Mucosa of gallbladder (tissue), 1 donor: ENCODE data around the gene RERE. TPM values are rescaled to one million over a fixed set of nuclear protein-coding genes. Genes with fewer than 3 reads are reported as not detected.
"Not testable (repeated sequence)": the region's sequence is repeated elsewhere in the genome, so short reads cannot be mapped to it uniquely, and the experiment has no call there.

Experiments used
- DNase-seq: peaks from one replicate; pipeline ENCODE4 v3.0.0-alpha.2; 2020; ENCODE audit warnings: low spot score
- total RNA-seq: library from RNA; stranded (reverse); gene quantifications from one replicate; pipeline ENCODE4 v1.2.1, GENCODE V29; 2021
- donor health status: DM: no; HTN: no; CAD: no.

The RERE gene
- total RNA-seq, 1 donor from 2014 or later: 134 TPM

DNA sequence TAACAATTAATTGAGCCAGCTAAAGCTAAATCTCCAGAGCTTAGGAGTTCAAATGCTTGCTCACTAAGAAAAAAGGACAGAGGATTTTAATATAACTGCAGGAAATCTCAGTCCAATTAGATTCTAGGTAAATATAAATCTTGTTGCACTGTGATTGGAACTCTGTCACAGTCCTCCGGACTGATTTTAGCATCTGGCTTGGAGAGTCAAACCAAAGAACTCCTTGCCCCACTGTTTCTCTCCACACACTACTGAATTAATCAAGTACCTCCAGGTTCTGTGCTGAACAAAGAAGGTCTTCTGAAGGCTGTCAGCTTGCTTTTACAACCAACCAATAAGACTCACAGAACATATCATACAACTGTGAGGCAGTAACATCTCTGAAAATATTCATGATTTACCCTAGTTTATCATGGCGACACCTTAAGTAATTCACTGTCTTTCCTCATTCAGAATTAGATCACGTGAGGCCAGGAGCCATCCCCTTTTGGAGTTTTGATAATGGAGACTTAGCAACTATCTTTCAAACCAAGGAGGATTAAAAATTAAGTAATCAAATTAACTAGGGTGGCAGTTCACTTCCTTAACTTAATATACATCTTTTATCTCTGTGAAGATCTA, 176.0 kb downstream of the RERE start:
- no peak for DNase-seq

- DNase-seq: no peak
Measured at GRCh38 chr1:8640950-8641349, 176.5 kb downstream of the RERE start.

DNA sequence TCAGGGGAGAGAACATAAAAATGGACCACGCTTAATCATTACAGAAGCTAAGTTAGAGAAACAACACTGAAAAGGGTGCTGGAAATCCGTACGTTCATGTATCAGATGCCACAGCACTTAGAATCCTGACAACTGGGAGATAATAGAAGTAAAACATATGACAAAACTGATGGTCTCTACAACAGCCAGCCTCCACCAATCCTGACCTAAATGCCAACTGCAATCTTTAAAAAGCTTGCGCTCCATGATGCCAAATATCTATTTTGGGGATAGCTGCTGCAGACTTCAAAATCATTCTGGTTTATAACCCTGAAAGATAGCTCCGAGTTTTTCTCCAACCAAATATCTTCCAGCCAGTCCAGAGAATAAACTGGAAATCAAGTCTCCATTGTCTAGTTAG, 178.3 kb downstream of the RERE start:
- no peak for DNase-seq

DNA sequence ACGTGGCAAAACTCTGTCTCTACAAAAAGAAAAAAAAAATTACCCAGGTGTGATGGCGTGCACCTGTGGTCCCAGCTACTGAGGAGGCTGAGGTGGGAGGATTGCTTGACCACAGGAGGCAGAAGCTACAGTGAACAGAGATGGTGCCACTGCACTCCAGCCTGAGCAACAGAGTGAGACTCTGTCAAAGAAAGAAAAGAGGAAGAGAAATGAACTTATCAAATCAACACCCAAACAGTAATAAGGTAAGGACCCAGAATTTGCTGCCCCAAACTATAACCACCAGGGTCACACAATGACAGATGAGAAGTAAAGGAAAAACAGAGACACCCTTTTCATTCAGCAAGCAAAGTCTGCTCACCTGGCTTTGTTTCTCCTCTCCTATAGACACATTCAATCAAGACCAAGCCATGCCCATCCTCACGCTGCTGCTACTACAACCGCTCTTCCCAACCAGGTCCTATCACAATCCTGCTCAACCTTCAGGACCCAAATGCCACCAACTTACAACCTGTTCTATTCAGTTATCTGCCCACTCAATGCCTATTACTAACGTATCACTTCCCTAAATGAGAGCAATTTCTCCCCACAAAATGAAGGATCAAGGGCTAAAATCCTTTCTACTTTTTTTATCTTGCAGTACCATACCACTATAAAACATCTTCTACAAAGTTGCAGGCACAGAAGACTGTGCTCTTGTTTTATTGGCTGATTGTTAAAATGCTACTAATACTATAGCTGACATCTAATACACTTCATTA, 183.5 kb downstream of the RERE start:
- DNase-seq: no peak

GRCh38 chr1:8632102-8632501, 185.3 kb downstream of the RERE start:
- no peak for DNase-seq

- no peak for DNase-seq
Measured at GRCh38 chr1:8631163-8631562, 186.3 kb downstream of the RERE start.

- DNase-seq: no peak
Measured at GRCh38 chr1:8629241-8630091, 188.0 kb downstream of the RERE start.

- no peak for DNase-seq
Measured at GRCh38 chr1:8628606-8629005, 188.8 kb downstream of the RERE start.

GRCh38 chr1:8627728-8628127, 189.7 kb downstream of the RERE start:
- no peak for DNase-seq

GRCh38 chr1:8625981-8626898, 191.2 kb downstream of the RERE start:
- no peak for DNase-seq

DNA sequence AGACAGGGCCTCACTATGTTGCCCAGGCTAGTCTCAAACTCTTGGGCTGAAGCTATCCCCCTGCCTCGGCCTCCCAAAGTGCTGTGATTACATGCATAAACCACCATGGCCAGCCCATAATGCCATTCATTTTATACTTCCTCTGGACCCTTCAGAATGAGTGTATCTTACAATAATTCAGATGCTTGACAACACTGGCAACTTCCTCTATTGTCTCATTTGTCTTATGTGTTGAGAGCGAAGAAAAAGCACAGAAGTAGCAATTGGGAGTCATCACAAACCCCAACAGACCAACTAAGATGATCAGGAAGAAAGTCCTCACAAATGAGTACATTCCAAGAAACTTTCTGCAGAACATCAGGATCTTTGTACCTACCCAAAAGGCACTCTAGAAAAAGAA, 191.9 kb downstream of the RERE start:
- DNase-seq: no peak

DNA sequence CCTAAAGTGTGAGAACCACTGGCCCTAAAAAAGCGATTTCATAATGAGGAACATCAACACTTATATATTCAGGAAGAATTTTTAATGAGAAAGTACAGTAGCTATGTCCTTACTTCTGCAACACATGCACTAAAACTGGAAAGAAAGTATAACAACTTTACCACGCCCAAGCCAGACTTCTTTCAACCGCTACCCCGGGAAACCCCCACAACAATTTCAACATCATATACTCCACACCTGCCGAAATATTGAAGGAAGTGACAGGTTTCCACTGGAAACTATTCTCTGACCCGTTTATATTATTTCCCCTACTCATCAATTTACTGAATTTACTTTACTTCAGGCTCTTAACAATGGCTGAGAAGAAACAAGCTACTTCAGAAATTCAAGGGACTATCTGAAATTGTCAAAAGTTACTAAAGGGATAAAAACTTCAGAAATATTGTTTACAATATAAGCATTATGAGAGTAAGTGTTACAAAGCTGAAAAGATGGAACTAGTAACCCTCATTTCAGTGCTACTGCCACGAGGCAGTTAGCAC, 193.7 kb downstream of the RERE start:
- DNase-seq: not testable (repeated sequence)

GRCh38 chr1:8621785-8622348, 195.6 kb downstream of the RERE start:
- not testable (repeated sequence) for DNase-seq

DNA sequence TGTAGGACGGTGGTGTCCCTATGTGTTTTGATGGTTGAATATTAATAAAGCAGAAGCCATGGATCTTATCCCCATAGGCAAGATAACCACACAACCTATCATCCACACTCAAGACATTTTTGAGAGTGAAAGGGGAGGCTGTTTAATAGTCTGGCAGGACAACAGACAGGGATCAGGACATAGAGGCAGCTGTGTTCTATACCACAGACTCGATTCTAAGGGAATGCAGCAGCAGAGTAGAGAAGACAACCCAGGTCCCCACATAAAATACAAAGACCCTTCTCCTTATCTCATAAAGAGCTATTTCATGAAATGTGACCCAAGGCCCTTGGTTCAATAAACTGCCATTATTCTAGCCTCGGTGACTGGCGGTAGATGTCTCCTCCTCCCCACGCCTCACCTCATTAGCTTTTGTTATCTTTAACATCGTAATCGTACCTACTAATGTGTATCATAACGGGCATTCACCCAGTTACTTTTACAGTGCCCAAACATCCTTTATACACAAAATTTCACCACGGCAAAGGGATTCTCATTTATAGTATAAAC, 196.3 kb downstream of the RERE start:
- not testable (repeated sequence) for DNase-seq

GRCh38 chr1:8619917-8620502, 197.4 kb downstream of the RERE start:
- DNase-seq: not testable (repeated sequence)

- not testable (repeated sequence) for DNase-seq
Measured at GRCh38 chr1:8619419-8619818, 198.0 kb downstream of the RERE start.

DNA sequence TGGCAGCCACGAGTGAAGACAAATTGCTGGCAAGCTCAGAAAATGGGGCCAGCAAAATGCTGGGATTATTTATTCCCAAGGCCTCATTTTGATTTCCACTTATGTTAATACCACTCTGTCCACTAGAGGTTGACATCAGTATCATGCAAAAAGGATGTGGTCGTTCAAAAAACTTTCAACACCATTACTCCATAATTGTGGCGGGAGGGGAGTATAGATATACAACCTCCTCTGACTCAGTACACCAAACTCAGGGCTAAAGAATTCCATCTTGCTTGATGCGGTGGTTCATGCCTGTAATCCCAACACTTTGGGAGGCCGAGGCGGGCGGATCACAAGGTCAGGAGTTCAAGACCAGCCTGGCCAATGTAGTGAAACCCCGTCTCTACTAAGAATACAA, 200.6 kb downstream of the RERE start:
- DNase-seq: not testable (repeated sequence)

GRCh38 chr1:8611634-8612515, 205.6 kb downstream of the RERE start:
- DNase-seq: not testable (repeated sequence)

DNA sequence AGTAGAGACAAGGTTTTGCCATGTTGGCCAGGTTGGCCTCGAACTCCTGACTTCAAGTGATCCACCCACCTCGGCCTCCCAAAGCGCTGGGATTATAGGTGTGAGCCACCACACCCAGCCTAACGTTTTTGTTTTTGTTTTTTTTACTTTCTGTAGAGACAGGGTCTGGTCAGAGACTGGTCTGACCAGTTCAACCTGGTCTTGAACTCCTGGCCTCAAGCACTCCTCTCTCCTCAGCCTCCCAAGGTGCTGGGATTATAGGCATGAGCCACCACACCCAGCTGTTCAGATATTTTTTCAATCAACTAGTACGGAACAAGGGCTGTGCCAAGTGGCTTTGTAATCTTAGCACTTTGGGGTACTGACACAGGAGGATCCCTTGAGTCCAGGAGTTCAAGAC, 209.5 kb downstream of the RERE start:
- DNase-seq: no peak
